GM23338 (cell line): ENCODE results near the gene PRSS57.

Experiments used
- CTCF ChIP-seq, 2 experiments: fragments of 200-600 bp in 1 of 2; sonication (generic) in 1 of 2; conservative IDR thresholded peaks; 2 replicates each; pipeline versions ENCODE4 v1.5.1 to v1.6.1; 2016 to 2017; ENCODE audit warnings: antibody characterized with exemption in 2 of 2, low read depth in 2 of 2, mild to moderate bottlenecking in 2 of 2, moderate library complexity in 1 of 2
- EZH2 ChIP-seq: fragments of 200-600 bp; sonication (generic); IDR thresholded peaks from one replicate; pipeline ENCODE4 v1.8.0; 2017; ENCODE audit warnings: antibody characterized with exemption, mild to moderate bottlenecking, low read depth; ENCODE audit not compliant: unreplicated experiment
- JUNB ChIP-seq: IDR thresholded peaks from one replicate; pipeline ENCODE4 v1.6.1; 2016; ENCODE audit warnings: antibody characterized with exemption; ENCODE audit not compliant: unreplicated experiment
- POLR2AphosphoS5 ChIP-seq: IDR thresholded peaks from 2 replicates; pipeline ENCODE4 v1.6.1; 2016; ENCODE audit warnings: antibody characterized with exemption, low read depth
- REST ChIP-seq: IDR thresholded peaks from one replicate; pipeline ENCODE4 v1.6.1; 2018; ENCODE audit warnings: antibody characterized with exemption; ENCODE audit not compliant: unreplicated experiment
- STAT1 ChIP-seq: IDR thresholded peaks from one replicate; pipeline ENCODE4 v1.6.1; 2016; ENCODE audit warnings: antibody characterized with exemption; ENCODE audit not compliant: unreplicated experiment
- ZNF114 ChIP-seq: fragments of 250-450 bp; sonication (Bioruptor Pico); IDR thresholded peaks from 2 replicates; pipeline ENCODE4 v1.5.0; 2020; ENCODE audit warnings: mild to moderate bottlenecking, moderate library complexity

GRCh38 chr19:695352-695949 lies at the start of gene PRSS57:
- no peak for TF ChIP-seq CTCF (conservative IDR thresholded peaks at IDR 0.05; ENCODE audit: low read depth in 2 of 2)
- no peak for TF ChIP-seq POLR2AphosphoS5
- no peak for TF ChIP-seq EZH2
- TF ChIP-seq REST = no peak
- no peak for TF ChIP-seq JUNB
- no peak for TF ChIP-seq ZNF114 (CRISPR knock-in tag)
- TF ChIP-seq STAT1 = no peak
